ENCODE results near the gene HOTAIR. TPM values are rescaled to one million over a fixed set of nuclear protein-coding genes. Genes with fewer than 3 reads are reported as not detected.

The HOTAIR gene
- total RNA-seq, 2 donors from 2014 or later: not detected

DNA sequence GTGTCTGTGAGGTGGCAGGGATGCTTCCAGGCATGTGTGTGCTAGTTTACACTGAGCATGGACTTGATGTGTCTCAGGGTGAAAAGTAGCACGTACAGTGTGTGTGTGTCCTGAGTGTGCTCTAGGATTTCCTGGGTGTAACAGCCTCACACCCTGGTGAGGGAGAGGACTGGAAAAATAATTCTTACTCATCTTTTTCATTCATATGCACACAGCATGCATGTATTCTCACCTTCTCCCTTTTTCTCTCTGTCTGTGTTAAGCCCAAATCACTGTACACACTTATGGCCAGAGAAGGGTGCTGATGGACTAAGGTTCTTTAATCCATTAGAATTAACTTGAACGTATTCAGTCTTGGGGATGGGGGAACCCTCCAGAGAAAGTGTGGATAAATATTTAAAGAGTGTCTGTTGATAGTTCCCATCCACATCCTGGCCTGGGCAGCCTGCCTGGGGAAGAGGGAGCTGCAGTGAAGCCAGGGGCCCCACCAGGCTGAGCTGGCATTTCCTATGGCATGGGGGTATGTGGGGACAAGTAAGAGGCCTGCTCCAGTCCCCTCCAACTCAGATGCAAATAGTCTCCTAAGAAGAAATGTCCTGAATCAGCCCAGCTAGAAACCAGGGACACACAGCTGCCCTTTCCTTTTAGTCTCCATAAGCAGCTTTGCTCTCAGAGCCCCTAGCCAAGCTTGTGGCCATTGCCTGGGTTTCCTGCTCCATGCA, 32.9 kb upstream of the HOTAIR start:
- peaks cover 46 to 56% of the 10 kb centered on the region in 2 donors for H3K27me3 ChIP-seq
- no peak overlapping the region for H3K27ac ChIP-seq
- no peak for DNase-seq (ENCODE audit: low spot score)
- peaks cover 0 to 18% of the 10 kb centered on the region in 2 donors for H3K4me1 ChIP-seq
- no peak overlapping the region for H3K4me3 ChIP-seq
- H3K9me3 ChIP-seq: no peaks in the 10 kb centered on the region
- TF ChIP-seq, protein P1, sequence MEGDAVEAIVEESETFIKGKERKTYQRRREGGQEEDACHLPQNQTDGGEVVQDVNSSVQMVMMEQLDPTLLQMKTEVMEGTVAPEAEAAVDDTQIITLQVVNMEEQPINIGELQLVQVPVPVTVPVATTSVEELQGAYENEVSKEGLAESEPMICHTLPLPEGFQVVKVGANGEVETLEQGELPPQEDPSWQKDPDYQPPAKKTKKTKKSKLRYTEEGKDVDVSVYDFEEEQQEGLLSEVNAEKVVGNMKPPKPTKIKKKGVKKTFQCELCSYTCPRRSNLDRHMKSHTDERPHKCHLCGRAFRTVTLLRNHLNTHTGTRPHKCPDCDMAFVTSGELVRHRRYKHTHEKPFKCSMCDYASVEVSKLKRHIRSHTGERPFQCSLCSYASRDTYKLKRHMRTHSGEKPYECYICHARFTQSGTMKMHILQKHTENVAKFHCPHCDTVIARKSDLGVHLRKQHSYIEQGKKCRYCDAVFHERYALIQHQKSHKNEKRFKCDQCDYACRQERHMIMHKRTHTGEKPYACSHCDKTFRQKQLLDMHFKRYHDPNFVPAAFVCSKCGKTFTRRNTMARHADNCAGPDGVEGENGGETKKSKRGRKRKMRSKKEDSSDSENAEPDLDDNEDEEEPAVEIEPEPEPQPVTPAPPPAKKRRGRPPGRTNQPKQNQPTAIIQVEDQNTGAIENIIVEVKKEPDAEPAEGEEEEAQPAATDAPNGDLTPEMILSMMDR (IDR thresholded peaks at IDR 0.05): no peak
- no peaks in the 10 kb centered on the region for H3K36me3 ChIP-seq

DNA sequence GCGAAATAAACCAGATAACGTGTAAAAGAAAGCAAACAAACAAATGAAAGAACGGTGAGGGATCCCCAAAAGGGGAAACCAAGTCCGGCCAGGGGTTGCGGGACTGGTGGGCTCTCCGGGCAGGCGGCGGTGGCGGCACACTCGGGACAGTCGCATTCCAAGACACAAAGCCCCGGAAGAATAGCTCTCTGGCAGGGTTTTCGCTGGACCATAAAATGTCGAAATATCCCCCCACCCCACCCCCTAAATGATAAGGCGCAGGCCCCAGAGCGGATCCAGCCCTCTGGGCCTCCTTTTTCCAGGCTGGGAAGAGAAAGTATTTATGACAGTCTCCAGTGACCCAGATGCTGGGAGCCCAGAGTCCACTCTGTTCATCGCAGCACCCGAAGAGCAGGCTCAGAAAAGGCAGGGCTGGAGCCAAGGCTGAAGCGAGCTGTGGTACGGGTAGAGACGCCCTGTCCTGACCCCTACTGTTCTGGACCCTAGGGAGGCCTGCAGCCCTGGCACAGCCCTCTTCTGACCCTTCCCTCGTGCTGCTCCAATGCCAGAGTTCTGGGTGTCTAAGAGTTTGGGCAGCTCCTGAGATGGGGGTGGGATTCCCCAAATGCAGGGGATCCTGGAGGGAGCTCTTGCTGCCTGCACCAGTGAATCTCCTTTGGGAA, 31.9 kb upstream of the HOTAIR start:
- peaks cover 0 to 18% of the 10 kb centered on the region in 2 donors for H3K4me1 ChIP-seq
- peak overlapping the region in 1 of 2 donors; percentile 30 for H3K4me3 ChIP-seq
- H3K27me3 ChIP-seq: peaks cover 48 to 62% of the 10 kb centered on the region in 2 donors
- H3K9me3 ChIP-seq: no peaks in the 10 kb centered on the region
- H3K36me3 ChIP-seq: no peaks in the 10 kb centered on the region
- no peak for DNase-seq (ENCODE audit: low spot score)
- TF ChIP-seq, protein P1 (IDR thresholded peaks at IDR 0.05): no peak
- no peak overlapping the region for H3K27ac ChIP-seq

DNA sequence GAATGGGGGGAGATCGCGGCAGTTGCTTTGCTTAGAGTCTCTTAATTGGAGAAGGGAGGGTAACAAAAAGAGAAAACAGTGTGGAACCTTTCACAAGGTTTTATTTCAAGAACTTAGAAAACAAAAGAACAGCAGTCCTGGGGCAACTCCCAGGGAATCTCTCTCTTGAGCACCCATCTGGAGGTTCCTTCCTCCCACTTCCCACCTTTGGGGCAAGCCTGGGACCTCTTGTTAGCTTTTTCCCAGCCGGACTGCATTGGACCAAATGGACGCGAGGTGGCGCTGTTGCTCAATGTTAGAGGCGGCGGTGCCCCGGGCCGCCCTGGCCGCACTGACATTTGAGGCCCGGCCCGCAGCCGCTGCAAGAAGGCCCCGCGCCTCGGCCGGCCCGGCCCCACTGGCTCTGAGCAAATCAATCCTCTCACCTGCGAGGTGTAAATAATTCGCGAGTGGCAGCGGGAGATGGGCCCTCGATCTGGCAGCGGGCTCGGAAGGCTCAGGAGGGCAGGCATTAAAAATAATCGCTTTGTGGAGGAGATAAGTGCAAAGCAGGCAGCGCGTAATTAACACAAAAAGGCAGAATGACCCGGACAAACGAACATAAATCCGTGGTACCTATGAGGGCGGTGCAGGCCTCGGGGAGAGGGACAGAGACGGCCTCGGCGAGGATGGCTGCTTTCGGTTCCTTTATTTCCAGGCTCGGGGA, 31.3 kb upstream of the HOTAIR start:
- peaks cover 0 to 18% of the 10 kb centered on the region in 2 donors for H3K4me1 ChIP-seq
- peaks cover 51 to 62% of the 10 kb centered on the region in 2 donors for H3K27me3 ChIP-seq
- H3K9me3 ChIP-seq: no peaks in the 10 kb centered on the region
- DNase-seq (ENCODE audit: low spot score): peak; percentile 91
- peak overlapping the region in 1 of 2 donors; percentile 30 for H3K4me3 ChIP-seq
- TF ChIP-seq, protein P1 (IDR thresholded peaks at IDR 0.05): peak; percentile 86 to 98
- H3K27ac ChIP-seq: no peak overlapping the region
- H3K36me3 ChIP-seq: no peaks in the 10 kb centered on the region

DNA sequence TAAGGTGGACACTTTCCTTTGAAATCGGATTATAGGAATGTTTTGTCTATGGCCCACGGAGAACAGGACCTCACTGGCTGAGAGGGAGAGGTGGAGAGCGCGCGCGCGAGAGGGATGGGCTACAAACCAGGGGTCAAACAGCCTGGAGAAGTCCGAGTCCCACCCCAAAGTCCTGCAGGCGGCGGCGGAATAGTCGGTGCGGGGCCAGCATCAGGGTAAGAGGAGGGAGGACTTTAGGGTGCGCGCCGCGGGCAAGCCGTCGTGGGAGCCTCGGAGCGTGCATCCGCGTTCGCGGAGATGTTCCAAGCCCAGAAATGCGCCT, 30.7 kb upstream of the HOTAIR start:
- Histone ChIP-seq H3K4me1 (peaks cover 0 to 21% of the 10 kb centered on the region in 2 donors), H3K9me3 (no peaks in the 10 kb centered on the region), H3K27me3 (peaks cover 57 to 64% of the 10 kb centered on the region in 2 donors), H3K36me3 (no peaks in the 10 kb centered on the region), H3K27ac (no peak overlapping the region), H3K4me3 (no peak overlapping the region)
- TF ChIP-seq, protein P1 (IDR thresholded peaks at IDR 0.05): no peak
- no peak for DNase-seq (ENCODE audit: low spot score)

DNA sequence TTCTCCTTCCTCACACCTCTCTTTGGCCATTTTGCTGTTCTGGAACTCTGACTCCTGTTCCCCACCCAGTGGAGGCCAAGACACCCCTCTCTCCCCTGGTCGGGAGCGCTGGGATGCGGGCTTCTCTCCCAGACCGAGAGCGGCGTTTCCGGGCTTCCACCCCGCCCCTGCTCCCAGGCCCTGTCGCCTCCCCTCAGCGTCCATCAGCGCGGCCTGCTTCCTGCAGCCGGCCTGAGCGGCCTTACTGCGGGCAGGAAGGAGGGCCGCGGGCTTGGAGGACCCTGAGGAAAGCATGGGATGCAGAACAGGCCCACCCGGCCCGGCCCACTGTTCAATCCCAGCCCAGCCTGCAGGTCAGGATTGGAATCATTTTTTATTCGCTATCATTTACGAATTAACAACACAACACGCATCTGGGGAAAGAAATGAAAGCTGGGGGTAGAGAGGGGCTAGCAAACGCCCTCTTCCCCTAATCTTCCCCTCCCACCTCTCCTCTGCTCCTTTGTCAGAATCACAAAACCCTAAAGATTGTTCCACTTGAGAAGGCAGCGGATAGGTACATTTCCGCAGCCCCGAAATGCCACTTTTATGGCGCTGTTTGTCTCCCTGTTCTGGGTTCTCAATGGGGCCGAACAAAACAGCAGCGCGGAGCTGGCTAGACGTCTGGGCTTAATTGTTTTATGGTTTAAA, 30.2 kb upstream of the HOTAIR start:
- Histone ChIP-seq H3K27ac (no peak overlapping the region), H3K27me3 (peaks cover 59 to 64% of the 10 kb centered on the region in 2 donors)

More for the DNA sequence above, 30.2 kb upstream of the HOTAIR start:
- H3K9me3 ChIP-seq: no peaks in the 10 kb centered on the region
- DNase-seq (ENCODE audit: low spot score): no peak
- TF ChIP-seq, protein P1 (IDR thresholded peaks at IDR 0.05): no peak
- peaks cover 0 to 26% of the 10 kb centered on the region in 2 donors for H3K4me1 ChIP-seq
- H3K4me3 ChIP-seq: no peak overlapping the region
- no peaks in the 10 kb centered on the region for H3K36me3 ChIP-seq
